Measurements from ENCODE around the gene BEGAIN.

- TF ChIP-seq, protein P1, sequence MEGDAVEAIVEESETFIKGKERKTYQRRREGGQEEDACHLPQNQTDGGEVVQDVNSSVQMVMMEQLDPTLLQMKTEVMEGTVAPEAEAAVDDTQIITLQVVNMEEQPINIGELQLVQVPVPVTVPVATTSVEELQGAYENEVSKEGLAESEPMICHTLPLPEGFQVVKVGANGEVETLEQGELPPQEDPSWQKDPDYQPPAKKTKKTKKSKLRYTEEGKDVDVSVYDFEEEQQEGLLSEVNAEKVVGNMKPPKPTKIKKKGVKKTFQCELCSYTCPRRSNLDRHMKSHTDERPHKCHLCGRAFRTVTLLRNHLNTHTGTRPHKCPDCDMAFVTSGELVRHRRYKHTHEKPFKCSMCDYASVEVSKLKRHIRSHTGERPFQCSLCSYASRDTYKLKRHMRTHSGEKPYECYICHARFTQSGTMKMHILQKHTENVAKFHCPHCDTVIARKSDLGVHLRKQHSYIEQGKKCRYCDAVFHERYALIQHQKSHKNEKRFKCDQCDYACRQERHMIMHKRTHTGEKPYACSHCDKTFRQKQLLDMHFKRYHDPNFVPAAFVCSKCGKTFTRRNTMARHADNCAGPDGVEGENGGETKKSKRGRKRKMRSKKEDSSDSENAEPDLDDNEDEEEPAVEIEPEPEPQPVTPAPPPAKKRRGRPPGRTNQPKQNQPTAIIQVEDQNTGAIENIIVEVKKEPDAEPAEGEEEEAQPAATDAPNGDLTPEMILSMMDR (IDR thresholded peaks at IDR 0.05): no peak
- TF ChIP-seq POLR2A (IDR thresholded peaks at IDR 0.05): no peak
- TF ChIP-seq POLR2AphosphoS5 (IDR thresholded peaks at IDR 0.05): no peak
Observed at GRCh38 chr14:100540926-100541620, 46.1 kb downstream of the BEGAIN start.

Data from breast epithelium (tissue), 3 donors.